ENCODE measurements around the gene THEM4.

The THEM4 gene

GRCh38 chr1:151841141-151841540, 68.2 kb downstream of the THEM4 start:
- TF ChIP-seq POU6F1 (CRISPR knock-in tag; IDR thresholded peaks at IDR 0.05; ENCODE audit: borderline replicate concordance, low read depth) (no peak), PATZ1 (CRISPR knock-in tag; IDR thresholded peaks at IDR 0.05; ENCODE audit: borderline replicate concordance) (no peak), CSDC2 (CRISPR knock-in tag; IDR thresholded peaks at IDR 0.05) (no peak), ZNF565 (CRISPR knock-in tag; conservative IDR thresholded peaks at IDR 0.05; ENCODE audit: low read depth) (no peak), ISL1 (CRISPR knock-in tag; IDR thresholded peaks at IDR 0.05) (no peak), ZNF70 (CRISPR knock-in tag; IDR thresholded peaks at IDR 0.05) (no peak), TOX (CRISPR knock-in tag; IDR thresholded peaks at IDR 0.05; ENCODE audit: borderline replicate concordance) (no peak)
- ATAC-seq: no peak

- no peak for TF ChIP-seq PPARA (CRISPR knock-in tag; IDR thresholded peaks at IDR 0.05; ENCODE audit: borderline replicate concordance)
- no peak for TF ChIP-seq ZFP3 (CRISPR knock-in tag; IDR thresholded peaks at IDR 0.05)
- no peak for TF ChIP-seq TSHZ2 (CRISPR knock-in tag; IDR thresholded peaks at IDR 0.05)
- TF ChIP-seq ZFP30 (CRISPR knock-in tag; IDR thresholded peaks at IDR 0.05): no peak
- TF ChIP-seq ZNF8 (CRISPR knock-in tag; IDR thresholded peaks at IDR 0.05): no peak
- no peak for TF ChIP-seq RARB (CRISPR knock-in tag; IDR thresholded peaks at IDR 0.05)
- no peak for TF ChIP-seq POU6F1 (CRISPR knock-in tag; IDR thresholded peaks at IDR 0.05; ENCODE audit: borderline replicate concordance, low read depth)
- TF ChIP-seq ZNF70 (CRISPR knock-in tag; IDR thresholded peaks at IDR 0.05): no peak
- TF ChIP-seq PATZ1 (CRISPR knock-in tag; IDR thresholded peaks at IDR 0.05; ENCODE audit: borderline replicate concordance): no peak
- TF ChIP-seq TCF4 (CRISPR knock-in tag; IDR thresholded peaks at IDR 0.05; ENCODE audit: borderline replicate concordance): no peak
- TF ChIP-seq ZC3H10 (CRISPR knock-in tag; IDR thresholded peaks at IDR 0.05): no peak
- TF ChIP-seq OSR1 (CRISPR knock-in tag; IDR thresholded peaks at IDR 0.05): no peak
- no peak for TF ChIP-seq SNAI2 (CRISPR knock-in tag; IDR thresholded peaks at IDR 0.05)
- no peak for TF ChIP-seq TOX (CRISPR knock-in tag; IDR thresholded peaks at IDR 0.05; ENCODE audit: borderline replicate concordance)
- TF ChIP-seq CREB5 (CRISPR knock-in tag; IDR thresholded peaks at IDR 0.05; ENCODE audit: low read depth): no peak
- TF ChIP-seq ZNF565 (CRISPR knock-in tag; conservative IDR thresholded peaks at IDR 0.05; ENCODE audit: low read depth): no peak
- TF ChIP-seq ESRRG (CRISPR knock-in tag; IDR thresholded peaks at IDR 0.05): no peak
- no peak for TF ChIP-seq BACH2 (CRISPR knock-in tag; IDR thresholded peaks at IDR 0.05; ENCODE audit: borderline replicate concordance)
- no peak for ATAC-seq
These were observed 68.9 kb downstream of the THEM4 start for GRCh38 chr1:151840421-151840820.
